Heart left ventricle (tissue), 16 donors: ENCODE measurements around the gene CISH. TPM values are rescaled to one million over a fixed set of nuclear protein-coding genes. Genes with fewer than 3 reads are reported as not detected.

ENCODE experiments used
- ATAC-seq, 4 donors: fragments of 200-7000 bp; cut with Tn5 transposase; one replicate each; pipeline ENCODE4 v1.9.1; 2020 to 2022; ENCODE audit warnings: moderate library complexity in 4 of 4, mild to moderate bottlenecking in 3 of 4, moderate number of reproducible peaks in 1 of 4
- DNase-seq, 5 donors: peaks; one replicate each; pipeline ENCODE4 v3.0.0-alpha.2; 2020
- H3K27ac ChIP-seq, 12 donors: fragments of 200-600 bp; sonication (generic) in 4 of 12; one replicate each; pipeline versions ENCODE4 v1.5.0 to v1.8.0; 2016 to 2022; ENCODE audit warnings: mild to moderate bottlenecking in 2 of 12
- H3K27me3 ChIP-seq, 9 donors: fragments of 200-600 bp; sonication (generic) in 2 of 9; one replicate each; pipeline versions ENCODE4 v1.5.1 to v1.8.0; 2016 to 2022; ENCODE audit warnings: mild to moderate bottlenecking in 3 of 9
- H3K36me3 ChIP-seq, 9 donors: fragments of 200-600 bp; sonication (generic) in 2 of 9; one replicate each; pipeline versions ENCODE4 v1.5.0 to v1.8.0; 2018 to 2022; ENCODE audit warnings: mild to moderate bottlenecking in 2 of 9
- H3K4me1 ChIP-seq, 12 donors: fragments of 200-600 bp; sonication (generic) in 4 of 12; one replicate each; pipeline versions ENCODE4 v1.5.0 to v1.8.0; 2016 to 2022; ENCODE audit warnings: mild to moderate bottlenecking in 3 of 12
- H3K4me3 ChIP-seq, 12 donors: fragments of 200-600 bp; sonication (generic) in 4 of 12; one replicate each; pipeline versions ENCODE4 v1.5.0 to v1.8.0; 2017 to 2022; ENCODE audit warnings: mild to moderate bottlenecking in 9 of 12, moderate library complexity in 4 of 12
- H3K9me3 ChIP-seq, 12 donors: fragments of 200-600 bp; sonication (generic) in 4 of 12; one replicate each; pipeline versions ENCODE4 v1.5.0 to v1.8.0; 2016 to 2022; ENCODE audit warnings: mild to moderate bottlenecking in 1 of 12
- CTCF ChIP-seq, 12 donors: fragments of 200-600 bp; sonication (generic) in 4 of 12; IDR thresholded peaks; one replicate each; pipeline versions ENCODE4 v1.5.0 to v1.8.0; 2018 to 2022; ENCODE audit warnings: antibody characterized with exemption in 12 of 12, mild to moderate bottlenecking in 5 of 12
- POLR2A ChIP-seq, 2 donors: fragments of 450-650 bp; IDR thresholded peaks; one replicate each; pipeline ENCODE4 v1.6.1; 2017; ENCODE audit warnings: antibody characterized with exemption in 2 of 2, mild to moderate bottlenecking in 2 of 2, moderate library complexity in 2 of 2
- WGBS, 4 donors: extraction: QIAGEN DNeasy Blood & Tissue Kit in 2 of 4; methylation state at CpG; one replicate each; pipeline versions ENCODE4 v1.1.5 to v1.1.7; 2013 to 2018; 5-methylcytosine and 5-hydroxymethylcytosine counted together
- intact Hi-C, 10 donors: fragments of 100-400 bp; cut with DNase I; formaldehyde crosslinking; loops; one replicate each; pipeline versions ENCODE4 v1.11.1 to v1.14.2; 2022
- polyA plus RNA-seq, 2 donors: library from polyadenylated mRNA; stranded (reverse); fragments of 200-250 nt; gene quantifications; one replicate each; pipeline ENCODE4 v1.2.3, GENCODE V29; 2013
- total RNA-seq, 9 donors: library from RNA; depleted of rRNA in 2 of 9; stranded (reverse); fragments of >200 nt in 2 of 9; fragmentation: NEBNext Ultra II Directional in 3 of 9; extraction: Animal tissue kit (Norgen Biotek cat#: 25700) in 3 of 9; gene quantifications; one replicate each; pipeline versions ENCODE4 v1.1.0 to v1.2.4, GENCODE V29; 2016 to 2023
- donor health status: ischemic (EF 13 %, LVEDD 7.1; RV severe dilation, severe dysfunction).
- donor health status: healthy with polysubstance abuse.
- donor health status: DM: no; HTN: yes; CAD: no.
- donor health status: DM: no; HTN: no; CAD: no.
- donor health status: ischemic (EF 25% LVEDD 6.9; RV normal size, moderate dysfunction).
- donor health status: ischemic (EF 25% LVEDD 5.7; RV mildly dilated, moderate dysfunction).
- donor health status: healthy.
- donor health status: DM: yes; HTN: yes; CAD: no.
- donor health status: ischemic (EF 35%, LVEDD 5.7; RV mildly dilated, moderate dysfunction).
- donor health status: nonischemic (EF 11% LVEDD 7.7; RV severe dilation, severe dysfunction).
- donor health status: DM: yes; HTN: yes; CAD: no.
- donor health status: PGD.
- donor health status: ischemic (EF 29% LVEDD 5.4; RV normal size, mild dysfunction).
- donor health status: nonischemic (EF 23%, LVEDD 6.1; RV moderate dilation, normal function).

Gene CISH
- total and polyA plus RNA-seq, 11 donors, result 6.9 to 57.0 (median 20.3) TPM

GRCh38 chr3:50630394-50630793, 18.8 kb upstream of the CISH start:
- H3K4me3 ChIP-seq, result no peak overlapping the region
- H3K9me3 ChIP-seq, result no peaks in the 10 kb centered on the region
- H3K27ac ChIP-seq, result peak overlapping the region in 4 of 12 donors; percentile 11 to 72 (median 40)
- H3K4me1 ChIP-seq, result peaks cover 0 to 95% (median 46%) of the 10 kb centered on the region in 12 donors
- 70 to 87% (median 80%) methylated on average over 4 to 6 of the region's 6 CpGs for WGBS, 4 donors
- no peaks in the 10 kb centered on the region for H3K27me3 ChIP-seq
- no peak for TF ChIP-seq POLR2A (IDR thresholded peaks at IDR 0.05)
- TF ChIP-seq CTCF (IDR thresholded peaks at IDR 0.05), result no peak
- no peak for ATAC-seq
- DNase-seq, result no peak
- intact Hi-C loops, result no loop called here
- no peaks in the 10 kb centered on the region for H3K36me3 ChIP-seq

- intact Hi-C loops, result loop anchor here in 1 of 10 donors (10.0 kb wide), 1 partner anchor 746 kb away; no protein-coding TSS in a partner anchor
- ATAC-seq, result no peak
- Histone ChIP-seq H3K27ac (peak overlapping the region in 6 of 12 donors; percentile 44 to 99 (median 80)), H3K4me3 (no peak overlapping the region), H3K4me1 (peaks cover 0 to 99% (median 61%) of the 10 kb centered on the region in 12 donors), H3K36me3 (no peaks in the 10 kb centered on the region), H3K27me3 (no peaks in the 10 kb centered on the region), H3K9me3 (no peaks in the 10 kb centered on the region)
- WGBS, 4 donors, result 95 to 100% (median 97%) methylated on average over 3 of the region's 3 CpGs
- TF ChIP-seq POLR2A (IDR thresholded peaks at IDR 0.05) (no peak), CTCF (IDR thresholded peaks at IDR 0.05) (no peak)
- no peak for DNase-seq
These were observed 17.0 kb upstream of the CISH start for GRCh38 chr3:50628601-50629000.

GRCh38 chr3:50627407-50628051, 16.0 kb upstream of the CISH start:
- no peak overlapping the region for H3K4me3 ChIP-seq
- peaks cover 0 to 6% (median 0%) of the 10 kb centered on the region in 9 donors for H3K36me3 ChIP-seq
- DNase-seq (peak; percentile 49 to 91 (median 73)), ATAC-seq (peak; percentile 74 to 92 (median 88))
- TF ChIP-seq POLR2A (IDR thresholded peaks at IDR 0.05), result no peak
- TF ChIP-seq CTCF (IDR thresholded peaks at IDR 0.05), result peak in 8 of 12 donors; percentile 5 to 48 (median 34)
- peak overlapping the region; percentile 40 to 99 (median 70) for H3K27ac ChIP-seq
- intact Hi-C loops, result loop anchor here in 1 of 10 donors (10.0 kb wide), 1 partner anchor 747 kb away; no protein-coding TSS in a partner anchor
- WGBS, 4 donors, result 38 to 52% (median 39%) methylated on average over 3 to 6 of the region's 6 CpGs
- H3K4me1 ChIP-seq, result peaks cover 0 to 99% (median 68%) of the 10 kb centered on the region in 12 donors
- H3K9me3 ChIP-seq, result no peaks in the 10 kb centered on the region
- no peaks in the 10 kb centered on the region for H3K27me3 ChIP-seq

GRCh38 chr3:50626401-50626800, 14.8 kb upstream of the CISH start:
- Histone ChIP-seq H3K27me3 (no peaks in the 10 kb centered on the region), H3K27ac (peak overlapping the region in 11 of 12 donors; percentile 22 to 99 (median 73)), H3K4me3 (no peak overlapping the region), H3K4me1 (peaks cover 0 to 99% (median 66%) of the 10 kb centered on the region in 12 donors), H3K9me3 (no peaks in the 10 kb centered on the region), H3K36me3 (peaks cover 0 to 13% (median 0%) of the 10 kb centered on the region in 9 donors)
- ATAC-seq, result no peak
- no peak for DNase-seq
- TF ChIP-seq POLR2A (IDR thresholded peaks at IDR 0.05), result no peak
- TF ChIP-seq CTCF (IDR thresholded peaks at IDR 0.05), result no peak
- WGBS, 4 donors, result 68 to 94% (median 79%) methylated on average over 3 of the region's 3 CpGs
- intact Hi-C loops, result loop anchor here in 1 of 10 donors (10.0 kb wide), 1 partner anchor 748 kb away; no protein-coding TSS in a partner anchor
